Activated CD8-positive, alpha-beta memory T cell treated with anti-CD3 and anti-CD28 coated beads, Interleukin-2, amount 50 U/mL, for 4 hours (primary cell): ENCODE results near the gene AMPD3.
A peak's percentile ranks its signal among the peaks of the same experiment; 100 is the strongest.
"Not testable (repeated sequence)": the region's sequence is repeated elsewhere in the genome, so short reads cannot be mapped to it uniquely, and the experiment has no call there.

Experiments used
- DNase-seq: peaks from one replicate; pipeline ENCODE4 v3.0.0-alpha.2; 2020

AMPD3 gene

GRCh38 chr11:10454878-10455631 is at the start of gene AMPD3:
AMPD3 (plus strand) TSS chr11:10455264; CDS start chr11:10461520, 6,256 bp downstream.
- DNase-seq, result no peak

GRCh38 chr11:10405865-10406592 is 49.0 kb upstream of the AMPD3 start:
- DNase-seq, result peak; percentile 46

- no peak for DNase-seq
These were observed 48.0 kb upstream of the AMPD3 start for GRCh38 chr11:10407055-10407454.

GRCh38 chr11:10407749-10408685 is 47.0 kb upstream of the AMPD3 start:
- no peak for DNase-seq

- DNase-seq, result no peak
These were observed 45.8 kb upstream of the AMPD3 start for GRCh38 chr11:10409207-10409661.

DNA sequence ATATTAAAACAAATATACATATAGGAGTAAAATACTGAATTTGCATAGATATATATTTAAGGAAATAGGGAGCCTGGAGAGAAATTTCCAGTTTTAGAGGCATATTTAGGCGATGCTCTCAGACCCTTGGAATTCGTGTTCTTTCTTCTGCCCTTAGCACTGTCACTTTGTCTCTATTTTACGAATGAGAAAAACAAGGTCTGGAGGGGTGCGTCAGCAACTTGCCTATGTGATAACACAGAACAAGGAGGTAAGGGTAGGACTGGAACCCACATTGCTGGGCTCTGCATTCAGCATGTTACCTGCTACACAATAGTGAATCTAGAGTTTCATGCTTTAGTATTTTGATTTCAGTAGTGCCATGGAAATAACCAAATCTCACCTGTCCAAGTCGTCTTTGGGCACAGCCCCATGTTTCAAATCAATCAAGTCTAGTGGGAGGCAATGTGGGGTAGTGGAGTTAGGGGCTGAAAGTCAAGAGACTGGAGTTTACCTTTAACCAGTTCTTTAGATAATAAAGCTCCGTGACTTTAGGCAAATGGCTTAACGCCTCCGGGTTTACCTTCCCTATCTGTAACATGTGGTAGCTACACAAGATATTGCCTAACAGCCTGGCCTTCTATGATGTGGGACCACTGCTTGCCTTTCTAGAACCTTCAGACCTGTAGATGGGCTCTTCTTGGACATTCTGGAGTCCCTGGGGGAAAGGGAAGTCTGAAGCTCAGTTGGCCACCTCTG is 44.8 kb upstream of the AMPD3 start:
- DNase-seq, result no peak

- no peak for DNase-seq
These were observed 44.2 kb upstream of the AMPD3 start for GRCh38 chr11:10410844-10411200.

DNA sequence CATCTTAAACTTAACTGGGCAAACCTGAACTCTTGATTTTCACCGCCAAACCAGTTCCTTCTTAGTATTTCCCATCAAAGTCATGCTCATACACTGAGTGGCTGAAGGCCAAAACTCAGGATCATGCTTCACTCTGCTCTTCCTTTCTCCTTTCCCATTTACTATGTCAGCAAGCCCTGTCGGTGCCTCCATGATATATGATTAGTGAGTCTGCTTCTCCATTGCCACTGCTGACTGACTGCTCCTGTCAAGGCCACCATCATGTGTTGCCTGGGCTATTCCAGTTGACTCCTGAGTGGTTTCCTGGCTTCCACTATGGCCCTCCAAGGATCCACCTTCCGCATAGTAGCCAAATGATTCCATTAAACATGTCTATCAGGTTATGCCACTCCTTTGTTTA is 42.8 kb upstream of the AMPD3 start:
- no peak for DNase-seq

DNA sequence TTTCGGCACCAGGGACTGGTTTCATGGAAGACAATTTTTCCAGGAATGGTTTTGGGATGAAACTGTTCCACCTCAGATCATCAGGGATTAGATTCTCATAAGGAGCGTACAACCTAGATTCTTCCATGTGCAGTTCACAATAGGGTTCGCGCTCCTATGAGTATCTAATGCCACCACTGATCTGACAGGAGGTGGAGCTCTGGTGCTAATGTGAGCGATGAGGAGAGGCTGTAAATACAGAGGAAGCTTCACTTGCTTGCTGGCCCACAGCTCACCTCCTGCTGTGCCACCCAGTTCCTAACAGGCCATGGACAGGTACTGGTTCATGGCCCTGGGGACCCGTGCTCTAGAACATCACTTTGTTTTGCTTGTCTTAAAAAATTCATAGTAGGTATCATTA is 41.8 kb upstream of the AMPD3 start:
- peak; percentile 38 for DNase-seq

GRCh38 chr11:10414181-10414580 is 40.9 kb upstream of the AMPD3 start:
- no peak for DNase-seq

- DNase-seq, result no peak
These were observed 40.4 kb upstream of the AMPD3 start for GRCh38 chr11:10414659-10415058.

DNA sequence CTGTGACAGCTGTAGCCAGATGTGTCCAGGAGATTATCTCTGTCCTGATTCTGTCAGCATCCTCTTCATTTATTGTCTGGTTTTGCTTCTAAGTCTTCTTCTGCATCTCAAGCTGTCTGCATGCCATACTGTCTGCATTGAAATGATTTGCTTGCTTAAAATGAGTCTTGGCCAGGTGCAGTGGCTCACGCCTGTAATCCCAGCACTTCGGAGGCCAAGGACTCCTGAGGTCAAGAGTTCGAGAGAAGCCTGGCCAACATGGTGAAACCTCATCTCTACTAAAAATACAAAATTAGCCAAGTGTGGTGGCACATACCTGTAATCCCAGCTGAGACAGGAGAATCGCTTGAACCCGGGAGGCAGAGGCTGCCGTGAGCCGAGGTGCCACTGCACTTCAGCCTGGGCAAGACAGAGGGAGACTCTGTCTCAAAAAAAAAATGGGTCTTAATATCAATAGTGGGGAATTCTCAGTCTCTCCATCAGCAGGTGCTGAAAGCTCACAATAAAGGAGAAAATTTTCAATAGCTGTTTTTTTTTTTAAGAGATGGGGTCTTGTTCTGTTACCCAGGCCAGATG is 39.2 kb upstream of the AMPD3 start:
- no peak for DNase-seq

DNA sequence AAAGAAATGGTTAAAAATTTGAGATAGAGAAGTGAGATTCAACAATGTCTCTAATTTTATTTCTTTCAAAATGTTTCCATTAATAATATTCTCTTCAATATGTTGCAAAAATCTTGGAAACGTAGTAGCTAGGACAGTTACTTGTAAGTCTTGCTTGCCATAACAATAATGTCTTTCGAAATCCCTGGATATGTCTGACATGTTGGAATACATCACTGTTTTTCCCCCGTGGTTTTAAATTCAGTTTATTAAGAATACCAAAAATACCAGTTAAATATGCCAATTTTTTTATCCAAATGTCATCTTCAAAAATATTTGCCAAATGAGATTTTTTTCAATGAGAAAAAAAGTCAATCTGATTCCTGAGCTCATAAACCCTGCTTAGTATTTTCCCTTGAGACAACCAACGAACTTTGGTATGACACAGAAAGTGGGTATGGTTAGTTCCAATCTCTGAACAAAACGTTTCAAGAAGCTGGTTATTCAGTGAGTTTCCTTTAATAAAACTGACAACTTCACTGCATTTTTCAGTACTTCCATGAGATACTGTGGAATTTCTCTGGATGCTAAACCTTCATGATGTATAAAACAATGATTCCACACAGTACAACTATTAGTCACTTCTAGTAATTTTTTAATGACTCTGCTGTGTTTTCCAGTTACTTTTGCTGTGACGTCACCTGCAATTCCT is 36.7 kb upstream of the AMPD3 start:
- no peak for DNase-seq

DNA sequence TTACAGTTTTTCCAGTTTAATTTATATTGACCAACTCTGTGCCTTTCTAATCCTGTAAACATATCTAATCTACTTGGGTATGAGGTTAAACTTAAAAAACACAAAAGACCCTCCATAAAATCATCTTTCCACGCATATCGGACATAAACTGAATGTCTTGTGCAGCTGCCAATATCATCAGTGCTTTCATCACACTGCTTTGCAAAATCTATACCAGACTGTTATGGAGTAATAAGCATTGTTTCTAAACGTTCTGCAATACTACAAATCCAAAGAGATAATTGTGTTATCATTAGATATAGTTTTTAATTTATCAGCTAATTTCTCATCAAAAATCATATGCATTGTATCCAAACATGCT is 36.1 kb upstream of the AMPD3 start:
- DNase-seq, result no peak

- no peak for DNase-seq
These were observed 28.6 kb upstream of the AMPD3 start for GRCh38 chr11:10426475-10426874.

DNA sequence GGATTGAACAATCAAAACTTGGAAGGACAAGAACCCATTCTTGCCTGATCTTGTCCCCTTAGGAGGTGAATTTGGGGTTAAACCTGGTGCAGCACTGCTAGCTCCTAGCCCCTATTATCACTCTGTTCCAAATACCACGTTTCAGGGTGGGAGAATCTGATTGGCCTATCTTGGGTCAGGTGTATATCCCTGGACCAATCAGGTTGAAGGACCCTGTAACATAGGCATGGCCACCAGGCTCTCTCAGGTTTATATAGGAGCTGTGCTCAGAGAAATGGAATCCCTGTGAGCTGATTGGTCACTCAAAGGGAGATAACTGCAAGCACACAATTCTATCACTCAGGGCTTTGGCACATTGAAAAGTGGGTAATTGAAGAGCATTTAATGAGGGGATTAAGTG is 26.6 kb upstream of the AMPD3 start:
- no peak for DNase-seq

GRCh38 chr11:10429526-10429925 is 25.5 kb upstream of the AMPD3 start:
- no peak for DNase-seq

- no peak for DNase-seq
These were observed 22.6 kb upstream of the AMPD3 start for GRCh38 chr11:10432493-10432892.

GRCh38 chr11:10432971-10433370 is 22.1 kb upstream of the AMPD3 start:
- DNase-seq, result no peak

GRCh38 chr11:10436224-10436623 is 18.8 kb upstream of the AMPD3 start:
- DNase-seq, result no peak

DNA sequence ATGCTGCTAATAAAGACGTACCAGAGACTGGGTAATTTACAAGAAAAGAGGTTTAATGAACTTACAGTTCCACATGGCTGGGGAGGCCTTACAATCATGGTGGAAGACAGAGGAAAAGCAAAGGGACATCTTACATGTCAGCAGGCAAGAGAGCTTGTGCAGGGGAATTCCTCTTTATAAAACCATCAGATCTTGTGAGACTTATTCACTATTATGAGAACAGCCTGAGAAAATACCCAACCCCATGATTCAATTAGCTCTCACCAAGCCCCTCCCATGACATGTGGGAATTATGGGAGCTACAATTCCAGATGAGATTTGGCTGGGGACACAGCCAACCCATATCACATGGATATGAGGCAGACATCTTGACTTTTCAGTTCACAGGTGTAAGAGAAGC is 18.4 kb upstream of the AMPD3 start:
- not testable (repeated sequence) for DNase-seq

DNA sequence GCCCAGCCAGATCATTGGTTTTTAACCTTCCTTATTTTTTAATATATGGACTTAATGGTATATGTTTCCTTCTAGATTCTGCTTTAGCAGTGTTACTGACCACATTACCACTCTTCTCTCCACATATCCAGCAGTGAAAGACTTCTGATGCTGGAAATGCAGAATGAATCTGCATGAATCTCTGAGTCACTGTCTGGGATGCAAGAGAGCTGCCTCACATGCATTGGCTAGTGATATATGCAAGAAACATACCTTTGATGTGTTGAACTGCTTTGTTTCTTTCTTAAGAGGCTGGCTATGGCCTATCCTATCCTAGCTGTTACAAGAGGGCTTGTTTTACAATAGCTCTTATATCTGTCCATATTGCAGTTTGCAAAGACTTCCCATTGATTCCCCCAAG is 16.6 kb upstream of the AMPD3 start:
- DNase-seq, result no peak
